ENCODE results near the gene SORL1.

DNA sequence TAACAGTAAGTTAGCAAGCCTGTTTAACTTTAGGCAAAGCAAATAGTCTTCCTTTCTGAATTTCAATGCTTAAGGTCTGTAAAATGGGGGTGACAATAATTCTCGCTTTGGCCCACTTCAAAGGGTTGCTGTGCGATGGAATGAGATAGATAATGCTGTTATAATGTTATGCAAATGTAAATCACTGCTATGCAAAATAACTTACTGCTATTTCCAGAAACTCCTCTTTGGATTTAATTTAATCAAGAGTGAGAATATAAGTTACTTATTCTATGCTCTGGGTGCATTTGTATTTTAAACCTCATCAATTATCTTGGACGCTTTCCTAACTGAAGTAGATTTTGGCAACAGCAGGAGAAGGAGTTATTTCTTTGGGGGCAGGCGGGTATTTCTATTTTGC lies 4.1 kb upstream of the SORL1 start:
- TF ChIP-seq, protein P1, sequence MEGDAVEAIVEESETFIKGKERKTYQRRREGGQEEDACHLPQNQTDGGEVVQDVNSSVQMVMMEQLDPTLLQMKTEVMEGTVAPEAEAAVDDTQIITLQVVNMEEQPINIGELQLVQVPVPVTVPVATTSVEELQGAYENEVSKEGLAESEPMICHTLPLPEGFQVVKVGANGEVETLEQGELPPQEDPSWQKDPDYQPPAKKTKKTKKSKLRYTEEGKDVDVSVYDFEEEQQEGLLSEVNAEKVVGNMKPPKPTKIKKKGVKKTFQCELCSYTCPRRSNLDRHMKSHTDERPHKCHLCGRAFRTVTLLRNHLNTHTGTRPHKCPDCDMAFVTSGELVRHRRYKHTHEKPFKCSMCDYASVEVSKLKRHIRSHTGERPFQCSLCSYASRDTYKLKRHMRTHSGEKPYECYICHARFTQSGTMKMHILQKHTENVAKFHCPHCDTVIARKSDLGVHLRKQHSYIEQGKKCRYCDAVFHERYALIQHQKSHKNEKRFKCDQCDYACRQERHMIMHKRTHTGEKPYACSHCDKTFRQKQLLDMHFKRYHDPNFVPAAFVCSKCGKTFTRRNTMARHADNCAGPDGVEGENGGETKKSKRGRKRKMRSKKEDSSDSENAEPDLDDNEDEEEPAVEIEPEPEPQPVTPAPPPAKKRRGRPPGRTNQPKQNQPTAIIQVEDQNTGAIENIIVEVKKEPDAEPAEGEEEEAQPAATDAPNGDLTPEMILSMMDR (conservative IDR thresholded peaks at IDR 0.05 in 1 of 2, IDR thresholded peaks at IDR 0.05 in 1 of 2; ENCODE audit: extremely low read depth in 1 of 2, insufficient read depth in 1 of 2, low read depth in 1 of 2, low read length in 2 of 2) = no peak
- TF ChIP-seq EZH2 (IDR thresholded peaks at IDR 0.05; ENCODE audit: borderline replicate concordance, low read length) = no peak
